ENCODE data around the gene VGLL4. TPM values are rescaled to one million over a fixed set of nuclear protein-coding genes. Genes with fewer than 3 reads are reported as not detected.

The VGLL4 gene
- total RNA-seq, 1 experiment from 2014 or later = 43.0 TPM

GRCh38 chr3:11544412-11545181 is 99.1 kb downstream of the VGLL4 start (continued):
- TF ChIP-seq ZNF281 (CRISPR knock-in tag; IDR thresholded peaks at IDR 0.05) (no peak), TP53 (CRISPR knock-in tag; IDR thresholded peaks at IDR 0.05) (no peak), GTF2I (CRISPR knock-in tag; conservative IDR thresholded peaks at IDR 0.05) (no peak), CREB1 (CRISPR knock-in tag; IDR thresholded peaks at IDR 0.05) (no peak), AFF4 (CRISPR knock-in tag; IDR thresholded peaks at IDR 0.05; ENCODE audit: borderline replicate concordance) (no peak), TEAD1 (CRISPR knock-in tag; IDR thresholded peaks at IDR 0.05) (no peak), SOX15 (CRISPR knock-in tag; IDR thresholded peaks at IDR 0.05) (no peak), MLX (CRISPR knock-in tag; IDR thresholded peaks at IDR 0.05) (no peak), SP1 (CRISPR knock-in tag; conservative IDR thresholded peaks at IDR 0.05) (no peak), ZNF423 (CRISPR knock-in tag; IDR thresholded peaks at IDR 0.05) (no peak), ZSCAN18 (CRISPR knock-in tag; IDR thresholded peaks at IDR 0.05) (no peak), EMX1 (CRISPR knock-in tag; IDR thresholded peaks at IDR 0.05) (no peak), MYBL2 (CRISPR knock-in tag; IDR thresholded peaks at IDR 0.05) (no peak)

- Mint-ChIP-seq H3K36me3 (no peaks in the 10 kb centered on the region), H3K27me3 (ENCODE audit: low read depth) (no peaks in the 10 kb centered on the region), H3K4me1 (no peaks in the 10 kb centered on the region), H3K27ac (no peak overlapping the region), H3K4me3 (no peak overlapping the region), H3K9me3 (0 out of 2 replicates have a peak, but pooled peaks cover 4% of the 10 kb centered on the region)
- POLR2A ChIA-PET = no interaction called here
- CTCF ChIA-PET = no interaction called here
- no peak for ATAC-seq
- no peak for DNase-seq (ENCODE audit: low spot score)
- TF ChIP-seq EMX1 (CRISPR knock-in tag; IDR thresholded peaks at IDR 0.05) (no peak), ELF4 (CRISPR knock-in tag; IDR thresholded peaks at IDR 0.05; ENCODE audit: low read depth) (no peak), NFATC4 (CRISPR knock-in tag; IDR thresholded peaks at IDR 0.05) (no peak)
These were observed 99.7 kb downstream of the VGLL4 start for GRCh38 chr3:11543948-11544387.

Measured in WTC11 (cell line).